ENCODE measurements around the gene MED1. TPM values are rescaled to one million over a fixed set of nuclear protein-coding genes. Genes with fewer than 3 reads are reported as not detected.
"Not testable (repeated sequence)": the region's sequence is repeated elsewhere in the genome, so short reads cannot be mapped to it uniquely, and the experiment has no call there.

Gene MED1
- total RNA-seq, 2 donors from 2014 or later: 9.2 to 9.3 TPM

GRCh38 chr17:39380144-39380543, 70.9 kb downstream of the MED1 start:
- no peaks in the 10 kb centered on the region for H3K36me3 ChIP-seq (replicated peaks in 1 of 2; ENCODE audit: insufficient read depth in 1 of 2, low read depth in 2 of 2)
- no peaks in the 10 kb centered on the region for H3K9me3 ChIP-seq
- ATAC-seq (no peak), DNase-seq (no peak)
- H3K4me3 ChIP-seq: no peak overlapping the region
- no peaks in the 10 kb centered on the region for H3K4me1 ChIP-seq
- WGBS, 2 donors: 75% methylated on average over 2 of the region's 2 CpGs
- no peak overlapping the region for H3K27ac ChIP-seq
- TF ChIP-seq POLR2A (IDR thresholded peaks at IDR 0.05) (no peak), CTCF (IDR thresholded peaks at IDR 0.05) (no peak)
- intact Hi-C loops (cut with DNase I): no loop called here
- no peaks in the 10 kb centered on the region for H3K27me3 ChIP-seq

- intact Hi-C loops (cut with DNase I): no loop called here
- DNase-seq (no peak), ATAC-seq (no peak)
- H3K27me3 ChIP-seq: no peaks in the 10 kb centered on the region
- H3K4me3 ChIP-seq: no peak overlapping the region
- WGBS, 2 donors: 68% methylated on average over 2 of the region's 2 CpGs
- H3K9me3 ChIP-seq: no peaks in the 10 kb centered on the region
- H3K36me3 ChIP-seq (replicated peaks in 1 of 2; ENCODE audit: insufficient read depth in 1 of 2, low read depth in 2 of 2): no peaks in the 10 kb centered on the region
- TF ChIP-seq POLR2A (IDR thresholded peaks at IDR 0.05): no peak
- no peak for TF ChIP-seq CTCF (IDR thresholded peaks at IDR 0.05)
- no peak overlapping the region for H3K27ac ChIP-seq
- H3K4me1 ChIP-seq: peaks cover 7% of the 10 kb centered on the region
These were observed 74.6 kb downstream of the MED1 start for GRCh38 chr17:39376434-39376833.

GRCh38 chr17:39367805-39368204, 83.3 kb downstream of the MED1 start:
- H3K36me3 ChIP-seq (replicated peaks in 1 of 2; ENCODE audit: insufficient read depth in 1 of 2, low read depth in 2 of 2); H3K9me3 ChIP-seq; H3K4me3 ChIP-seq; DNase-seq; intact Hi-C loops (cut with DNase I); H3K4me1 ChIP-seq; H3K27me3 ChIP-seq; ATAC-seq; H3K27ac ChIP-seq: not testable (repeated sequence)
- WGBS, 2 donors: 93 to 98% methylated on average over 4 of the region's 4 CpGs

- 70 to 72% methylated on average over 5 of the region's 5 CpGs for WGBS, 2 donors
- no peak overlapping the region for H3K27ac ChIP-seq
These were observed 85.2 kb downstream of the MED1 start for GRCh38 chr17:39365872-39366271.

GRCh38 chr17:39365242-39365641, 85.8 kb downstream of the MED1 start:
- no peak for DNase-seq
- no peak overlapping the region for H3K4me3 ChIP-seq
- H3K27me3 ChIP-seq: no peaks in the 10 kb centered on the region

More at GRCh38 chr17:39365872-39366271, 85.2 kb downstream of the MED1 start:
- ATAC-seq: no peak
- Histone ChIP-seq H3K4me3 (no peak overlapping the region), H3K9me3 (no peaks in the 10 kb centered on the region), H3K4me1 (no peaks in the 10 kb centered on the region), H3K27me3 (no peaks in the 10 kb centered on the region), H3K36me3 (replicated peaks in 1 of 2; ENCODE audit: insufficient read depth in 1 of 2, low read depth in 2 of 2) (no peaks in the 10 kb centered on the region)
- no peak for DNase-seq
- intact Hi-C loops (cut with DNase I): no loop called here
- TF ChIP-seq CTCF (IDR thresholded peaks at IDR 0.05) (no peak), POLR2A (IDR thresholded peaks at IDR 0.05) (no peak)

More at GRCh38 chr17:39365242-39365641, 85.8 kb downstream of the MED1 start:
- ATAC-seq: no peak
- Histone ChIP-seq H3K27ac (peak overlapping the region in 1 of 4 donors; percentile 39), H3K36me3 (replicated peaks in 1 of 2; ENCODE audit: insufficient read depth in 1 of 2, low read depth in 2 of 2) (no peaks in the 10 kb centered on the region), H3K4me1 (no peaks in the 10 kb centered on the region), H3K9me3 (no peaks in the 10 kb centered on the region)
- WGBS, 2 donors: 42 to 47% methylated on average over 4 of the region's 4 CpGs
- TF ChIP-seq POLR2A (IDR thresholded peaks at IDR 0.05) (no peak), CTCF (IDR thresholded peaks at IDR 0.05) (no peak)
- intact Hi-C loops (cut with DNase I): no loop called here

All from body of pancreas (tissue), 4 donors.